A673 (cell line): ENCODE results near the gene BBS9.

ENCODE experiments used
- CTCF ChIP-seq: fragments of 300-800, 200-600 bp; sonication (generic); conservative IDR thresholded peaks from 2 replicates; pipeline ENCODE4 v1.5.1; 2017; ENCODE audit warnings: low read depth, mild to moderate bottlenecking, antibody characterized with exemption, low read length, moderate library complexity, mixed read lengths
- EZH2 ChIP-seq: fragments of 200-600 bp; sonication (generic); IDR thresholded peaks from 2 replicates; pipeline ENCODE4 v1.6.1; 2017; ENCODE audit warnings: borderline replicate concordance, low read depth, mild to moderate bottlenecking, mixed read lengths, antibody characterized with exemption, low read length; ENCODE audit not compliant: poor library complexity, severe bottlenecking

GRCh38 chr7:33623267-33623666 is 493.9 kb downstream of the BBS9 start:
- TF ChIP-seq EZH2 (no peak), CTCF (no peak)
